Measurements from ENCODE around the gene PRKCD. TPM values are rescaled to one million over a fixed set of nuclear protein-coding genes. Genes with fewer than 3 reads are reported as not detected.

PRKCD gene
- total and polyA plus RNA-seq, 9 of the 15 experiments (the other 6 are each of a cell fraction or from before 2014, with no cell fraction given), result 2.5 to 19.5 (median 6.1) TPM

GRCh38 chr3:53236112-53236841, 75.3 kb downstream of the PRKCD start (continued):
- TF ChIP-seq, protein P1, sequence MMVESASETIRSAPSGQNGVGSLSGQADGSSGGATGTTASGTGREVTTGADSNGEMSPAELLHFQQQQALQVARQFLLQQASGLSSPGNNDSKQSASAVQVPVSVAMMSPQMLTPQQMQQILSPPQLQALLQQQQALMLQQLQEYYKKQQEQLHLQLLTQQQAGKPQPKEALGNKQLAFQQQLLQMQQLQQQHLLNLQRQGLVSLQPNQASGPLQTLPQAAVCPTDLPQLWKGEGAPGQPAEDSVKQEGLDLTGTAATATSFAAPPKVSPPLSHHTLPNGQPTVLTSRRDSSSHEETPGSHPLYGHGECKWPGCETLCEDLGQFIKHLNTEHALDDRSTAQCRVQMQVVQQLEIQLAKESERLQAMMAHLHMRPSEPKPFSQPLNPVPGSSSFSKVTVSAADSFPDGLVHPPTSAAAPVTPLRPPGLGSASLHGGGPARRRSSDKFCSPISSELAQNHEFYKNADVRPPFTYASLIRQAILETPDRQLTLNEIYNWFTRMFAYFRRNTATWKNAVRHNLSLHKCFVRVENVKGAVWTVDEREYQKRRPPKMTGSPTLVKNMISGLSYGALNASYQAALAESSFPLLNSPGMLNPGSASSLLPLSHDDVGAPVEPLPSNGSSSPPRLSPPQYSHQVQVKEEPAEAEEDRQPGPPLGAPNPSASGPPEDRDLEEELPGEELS (CRISPR knock-in tag; IDR thresholded peaks at IDR 0.05; ENCODE audit: borderline replicate concordance), result no peak
- TF ChIP-seq KLF6 (CRISPR knock-in tag; IDR thresholded peaks at IDR 0.05; ENCODE audit: borderline replicate concordance) (no peak), NONO (IDR thresholded peaks at IDR 0.05; ENCODE audit: low read depth in 2 of 2, low read length in 1 of 2) (no peak), THRA (IDR thresholded peaks at IDR 0.05) (no peak), ZBTB26 (CRISPR knock-in tag; IDR thresholded peaks at IDR 0.05) (no peak), TFE3 (CRISPR knock-in tag; IDR thresholded peaks at IDR 0.05) (no peak), HDGF (IDR thresholded peaks at IDR 0.05) (no peak), CREM (IDR thresholded peaks at IDR 0.05; ENCODE audit: low read depth) (no peak), ZNF124 (CRISPR knock-in tag; IDR thresholded peaks at IDR 0.05) (no peak), KDM2B (CRISPR knock-in tag; IDR thresholded peaks at IDR 0.05) (no peak), SMAD4 (CRISPR knock-in tag; conservative IDR thresholded peaks at IDR 0.05) (peak; percentile 82), ZBTB17 (CRISPR knock-in tag; IDR thresholded peaks at IDR 0.05) (peak; percentile 84), TEAD1 (CRISPR knock-in tag; IDR thresholded peaks at IDR 0.05) (peak in 1 of 2 experiments; percentile 75; a peak in 1 of 4 replicates), SOX6 (IDR thresholded peaks at IDR 0.05) (no peak), PHF21A (IDR thresholded peaks at IDR 0.05; ENCODE audit: borderline replicate concordance, low read depth) (no peak), THAP7 (CRISPR knock-in tag; IDR thresholded peaks at IDR 0.05) (no peak), ARNT (IDR thresholded peaks at IDR 0.05) (no peak), CREB1 (IDR thresholded peaks at IDR 0.05) (no peak), CREB1 (CRISPR knock-in tag; IDR thresholded peaks at IDR 0.05) (no peak), DNMT1 (IDR thresholded peaks at IDR 0.05) (no peak)
- TF ChIP-seq, protein P2, sequence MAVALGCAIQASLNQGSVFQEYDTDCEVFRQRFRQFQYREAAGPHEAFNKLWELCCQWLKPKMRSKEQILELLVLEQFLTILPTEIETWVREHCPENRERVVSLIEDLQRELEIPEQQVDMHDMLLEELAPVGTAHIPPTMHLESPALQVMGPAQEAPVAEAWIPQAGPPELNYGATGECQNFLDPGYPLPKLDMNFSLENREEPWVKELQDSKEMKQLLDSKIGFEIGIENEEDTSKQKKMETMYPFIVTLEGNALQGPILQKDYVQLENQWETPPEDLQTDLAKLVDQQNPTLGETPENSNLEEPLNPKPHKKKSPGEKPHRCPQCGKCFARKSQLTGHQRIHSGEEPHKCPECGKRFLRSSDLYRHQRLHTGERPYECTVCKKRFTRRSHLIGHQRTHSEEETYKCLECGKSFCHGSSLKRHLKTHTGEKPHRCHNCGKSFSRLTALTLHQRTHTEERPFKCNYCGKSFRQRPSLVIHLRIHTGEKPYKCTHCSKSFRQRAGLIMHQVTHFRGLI (CRISPR knock-in tag; IDR thresholded peaks at IDR 0.05), result 0 out of 2 replicates have a peak, but pooled peaks have one; percentile 53
